Tibial nerve (tissue), 4 donors: ENCODE measurements around the gene REG1A. TPM values are rescaled to one million over a fixed set of nuclear protein-coding genes. Genes with fewer than 3 reads are reported as not detected.

Experiments
- DNase-seq, 2 donors: peaks; one replicate each; pipeline ENCODE4 v3.0.0-alpha.2; 2019; ENCODE audit warnings: low spot score in 2 of 2
- H3K27ac ChIP-seq, 4 donors: fragments of 200-600 bp; sonication (generic) in 3 of 4; one replicate each; pipeline ENCODE4 v1.5.1; 2017 to 2019; ENCODE audit warnings: mild to moderate bottlenecking in 1 of 4
- H3K27me3 ChIP-seq, 2 donors: fragments of 200-600 bp; sonication (generic) in 1 of 2; one replicate each; pipeline versions ENCODE4 v1.5.1 to v1.6.0; 2017 to 2019
- H3K36me3 ChIP-seq, 3 donors: fragments of 200-600 bp; sonication (generic); one replicate each; pipeline ENCODE4 v1.5.1; 2018 to 2019
- H3K4me1 ChIP-seq, 4 donors: fragments of 200-600 bp; sonication (generic) in 3 of 4; one replicate each; pipeline ENCODE4 v1.5.1; 2017 to 2019
- H3K4me3 ChIP-seq, 4 donors: fragments of 200-600 bp; sonication (generic) in 3 of 4; one replicate each; pipeline ENCODE4 v1.5.1; 2017 to 2019; ENCODE audit warnings: mild to moderate bottlenecking in 1 of 4, moderate library complexity in 1 of 4
- H3K9me3 ChIP-seq, 4 donors: fragments of 200-600 bp; sonication (generic) in 3 of 4; one replicate each; pipeline ENCODE4 v1.5.1; 2017 to 2019
- EP300 ChIP-seq, 2 donors: sonication (generic); formaldehyde crosslinking; IDR thresholded peaks; one replicate each; pipeline ENCODE4 v1.6.1; 2017; ENCODE audit warnings: antibody characterized with exemption in 2 of 2, mild to moderate bottlenecking in 1 of 2
- POLR2A ChIP-seq, 2 donors: fragments of 450-650 bp; IDR thresholded peaks; one replicate each; pipeline ENCODE4 v1.6.1; 2017; ENCODE audit warnings: antibody characterized with exemption in 2 of 2, mild to moderate bottlenecking in 2 of 2, moderate library complexity in 2 of 2
- WGBS, 2 donors: methylation state at CpG; one replicate each; pipeline ENCODE4 v1.1.5; 2018; 5-methylcytosine and 5-hydroxymethylcytosine counted together
- total RNA-seq, 4 donors: library from RNA; depleted of rRNA; stranded (reverse); fragments of >200 nt; gene quantifications; one replicate each; pipeline ENCODE4 v1.1.0, GENCODE V29; 2016
- TF ChIP-seq, protein P1 (sequence below), 5 experiments: fragments of 200-600 bp in 3 of 5; fragments of 450-650 bp in 2 of 5; sonication (generic) in 3 of 5; IDR thresholded peaks; one replicate each; pipeline ENCODE4 v1.5.1; 2016 to 2019; ENCODE audit warnings: antibody characterized with exemption in 5 of 5, mild to moderate bottlenecking in 3 of 5, moderate library complexity in 2 of 5

The REG1A gene
- total RNA-seq = 10 to 100 TPM in 2 of 4 donors, 1 to 10 TPM in 2; 3.8 to 30.9 (median 9.2) TPM

- no peak for DNase-seq
- 69 to 75% methylated on average over 6 of the region's 6 CpGs for WGBS, 2 donors
- H3K36me3 ChIP-seq = no peaks in the 10 kb centered on the region
- no peaks in the 10 kb centered on the region for H3K4me1 ChIP-seq
- no peaks in the 10 kb centered on the region for H3K9me3 ChIP-seq
- H3K27ac ChIP-seq = no peak within 1 kb of the TSS
- H3K27me3 ChIP-seq = no peaks in the 10 kb centered on the region
- TF ChIP-seq, protein P1, sequence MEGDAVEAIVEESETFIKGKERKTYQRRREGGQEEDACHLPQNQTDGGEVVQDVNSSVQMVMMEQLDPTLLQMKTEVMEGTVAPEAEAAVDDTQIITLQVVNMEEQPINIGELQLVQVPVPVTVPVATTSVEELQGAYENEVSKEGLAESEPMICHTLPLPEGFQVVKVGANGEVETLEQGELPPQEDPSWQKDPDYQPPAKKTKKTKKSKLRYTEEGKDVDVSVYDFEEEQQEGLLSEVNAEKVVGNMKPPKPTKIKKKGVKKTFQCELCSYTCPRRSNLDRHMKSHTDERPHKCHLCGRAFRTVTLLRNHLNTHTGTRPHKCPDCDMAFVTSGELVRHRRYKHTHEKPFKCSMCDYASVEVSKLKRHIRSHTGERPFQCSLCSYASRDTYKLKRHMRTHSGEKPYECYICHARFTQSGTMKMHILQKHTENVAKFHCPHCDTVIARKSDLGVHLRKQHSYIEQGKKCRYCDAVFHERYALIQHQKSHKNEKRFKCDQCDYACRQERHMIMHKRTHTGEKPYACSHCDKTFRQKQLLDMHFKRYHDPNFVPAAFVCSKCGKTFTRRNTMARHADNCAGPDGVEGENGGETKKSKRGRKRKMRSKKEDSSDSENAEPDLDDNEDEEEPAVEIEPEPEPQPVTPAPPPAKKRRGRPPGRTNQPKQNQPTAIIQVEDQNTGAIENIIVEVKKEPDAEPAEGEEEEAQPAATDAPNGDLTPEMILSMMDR (IDR thresholded peaks at IDR 0.05) = no peak
- TF ChIP-seq POLR2A (IDR thresholded peaks at IDR 0.05) (no peak), EP300 (IDR thresholded peaks at IDR 0.05) (no peak)
- H3K4me3 ChIP-seq = no peak within 1 kb of the TSS
Observed at GRCh38 chr2:79120194-79120713, at the start of gene REG1A. Gene REG1A (plus strand): TSS chr2:79120488. CDS start chr2:79120862, 374 bp downstream.

GRCh38 chr2:79071078-79071477, 49.2 kb upstream of the REG1A start:
- Histone ChIP-seq H3K4me1 (no peaks in the 10 kb centered on the region), H3K36me3 (no peaks in the 10 kb centered on the region), H3K27me3 (no peaks in the 10 kb centered on the region), H3K4me3 (no peak overlapping the region), H3K9me3 (no peaks in the 10 kb centered on the region), H3K27ac (no peak overlapping the region)
- no peak for DNase-seq
- WGBS, 2 donors = 60 to 76% methylated on average over 2 of the region's 2 CpGs
- TF ChIP-seq POLR2A (IDR thresholded peaks at IDR 0.05) = no peak
- TF ChIP-seq, protein P1 (IDR thresholded peaks at IDR 0.05) = no peak
- TF ChIP-seq EP300 (IDR thresholded peaks at IDR 0.05) = no peak

DNA sequence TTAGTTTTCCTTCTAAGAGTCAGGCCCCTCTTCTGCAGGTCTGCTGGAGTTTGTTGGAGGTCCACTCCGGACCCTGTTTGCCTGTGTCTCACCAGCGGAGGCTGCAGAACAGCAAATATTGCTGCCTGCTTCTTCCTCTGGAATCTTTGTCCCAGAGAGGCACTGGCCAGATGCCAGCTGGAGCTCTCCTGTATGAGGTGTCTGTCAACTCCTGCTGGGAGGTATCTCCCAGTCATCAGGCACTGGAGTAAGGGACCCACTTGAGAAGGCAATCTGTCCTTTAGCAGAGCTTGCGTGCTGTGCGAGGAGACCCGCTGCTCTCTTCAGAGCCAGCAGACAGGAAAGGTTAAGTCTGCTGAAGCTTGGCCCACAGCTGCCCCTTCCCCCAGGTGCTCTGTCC, 37.3 kb upstream of the REG1A start:
- no peaks in the 10 kb centered on the region for H3K27me3 ChIP-seq
- no peak for DNase-seq
- H3K4me1 ChIP-seq = no peaks in the 10 kb centered on the region
- TF ChIP-seq POLR2A (IDR thresholded peaks at IDR 0.05) (no peak), EP300 (IDR thresholded peaks at IDR 0.05) (no peak)
- TF ChIP-seq, protein P1 (IDR thresholded peaks at IDR 0.05) = no peak
- no peaks in the 10 kb centered on the region for H3K36me3 ChIP-seq
- H3K9me3 ChIP-seq = peaks cover 0 to 2% (median 0%) of the 10 kb centered on the region in 4 donors
- H3K27ac ChIP-seq = no peak overlapping the region
- no peak overlapping the region for H3K4me3 ChIP-seq
- 79 to 90% methylated on average over 5 of the region's 5 CpGs for WGBS, 2 donors

DNA sequence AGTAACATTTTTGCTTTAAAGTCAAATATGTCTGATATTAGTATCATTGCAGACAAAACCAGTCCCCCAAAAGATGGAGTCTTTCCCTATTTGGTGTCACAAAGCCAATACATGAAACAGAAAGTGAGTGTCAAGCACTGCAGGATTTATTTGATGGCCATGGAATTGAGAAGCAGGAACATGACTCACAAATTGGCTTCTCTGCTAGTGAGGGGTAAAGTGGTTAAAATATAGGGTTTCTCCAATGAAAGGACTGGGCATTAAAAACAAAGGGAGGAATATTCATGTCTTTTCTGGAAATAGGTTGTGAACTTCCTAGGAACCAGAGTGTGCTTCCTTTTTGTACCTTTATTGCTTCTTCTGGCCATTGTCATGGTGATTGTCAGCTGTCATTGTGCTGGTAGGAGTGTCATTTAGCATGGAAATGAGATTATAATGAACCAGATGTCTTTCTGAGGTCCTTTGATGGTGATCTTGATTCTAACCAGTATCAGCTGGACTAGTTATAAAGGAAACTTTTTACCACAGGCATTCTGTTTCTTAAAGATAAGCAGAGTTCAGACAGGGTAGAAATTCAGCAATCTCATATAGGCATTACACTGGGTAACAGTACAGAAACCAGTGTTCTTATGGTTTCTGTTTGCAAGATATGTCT, 36.6 kb upstream of the REG1A start:
- peaks cover 0 to 2% (median 0%) of the 10 kb centered on the region in 4 donors for H3K9me3 ChIP-seq
- H3K4me3 ChIP-seq = no peak overlapping the region
- no peak for TF ChIP-seq EP300 (IDR thresholded peaks at IDR 0.05)
- TF ChIP-seq POLR2A (IDR thresholded peaks at IDR 0.05) = no peak
- TF ChIP-seq, protein P1 (IDR thresholded peaks at IDR 0.05) = no peak
- no peak overlapping the region for H3K27ac ChIP-seq
- no peaks in the 10 kb centered on the region for H3K36me3 ChIP-seq
- DNase-seq = no peak
- no peaks in the 10 kb centered on the region for H3K4me1 ChIP-seq
- H3K27me3 ChIP-seq = no peaks in the 10 kb centered on the region

- no peak overlapping the region for H3K27ac ChIP-seq
- DNase-seq = no peak
- TF ChIP-seq, protein P1 (IDR thresholded peaks at IDR 0.05) = no peak
- TF ChIP-seq EP300 (IDR thresholded peaks at IDR 0.05) (no peak), POLR2A (IDR thresholded peaks at IDR 0.05) (no peak)
- peaks cover 0 to 2% (median 0%) of the 10 kb centered on the region in 4 donors for H3K9me3 ChIP-seq
- H3K4me1 ChIP-seq = no peaks in the 10 kb centered on the region
- H3K4me3 ChIP-seq = no peak overlapping the region
- H3K36me3 ChIP-seq = no peaks in the 10 kb centered on the region
- H3K27me3 ChIP-seq = no peaks in the 10 kb centered on the region
- WGBS, 2 donors = 74 to 77% methylated on average over 3 of the region's 3 CpGs
Observed at GRCh38 chr2:79084495-79085135, 35.7 kb upstream of the REG1A start.
